GM12878 (cell line): Measurements from ENCODE around the gene TTC17. TPM values are rescaled to one million over a fixed set of nuclear protein-coding genes. Genes with fewer than 3 reads are reported as not detected.

Experiments
- ATAC-seq: fragments of 200-7000 bp; cut with Tn5 transposase; 3 replicates; pipeline ENCODE4 v1.9.1; 2020; ENCODE audit warnings: mild to moderate bottlenecking, moderate library complexity
- BruUV-seq: library from RNA; stranded (reverse); fragments of 400-500 nt; replicated peaks from 2 replicates; lab custom pipeline; 2021; lab: Mats Ljungman, UMichigan
- CTCF ChIA-PET: fragments of 300-600 bp; sonication (Branson Sonifier 250); formaldehyde crosslinking; extraction: SDS; loops from one replicate; lab custom pipeline; 2021; ENCODE audit warnings: inconsistent platforms; lab: Yijun Ruan, JAX
- POLR2A ChIA-PET: fragments of 350-600 bp; formaldehyde crosslinking; extraction: SDS; loops from one replicate; lab custom pipeline; 2021; ENCODE audit warnings: inconsistent platforms; lab: Charles Lee
- RAD21 ChIA-PET: fragments of 300-600 bp; sonication (Branson Sonifier 250); formaldehyde crosslinking; loops from one replicate; lab custom pipeline; 2023; ENCODE audit warnings: antibody characterized with exemption; ENCODE audit not compliant: unreplicated experiment; lab: Charles Lee
- SMC1A ChIA-PET: fragments of 300-600 bp; sonication (Branson Sonifier 250); formaldehyde crosslinking; loops from one replicate; lab custom pipeline; 2023; ENCODE audit not compliant: unreplicated experiment, uncharacterized antibody; lab: Charles Lee
- DNase-seq: peaks from one replicate; pipeline ENCODE4 v3.0.0-alpha.2; 2011; ENCODE audit warnings: low read depth, low spot score
- FAIRE-seq: peaks from 3 replicates; lab custom pipeline; 2011; peaks lifted over from hg19 to GRCh38; lab: Jason Lieb, UNC
- H2AFZ ChIP-seq: 2 replicates; pipeline ENCODE4 v1.6.0; 2011; ENCODE audit warnings: low read depth, low read length, control low read depth; ENCODE audit not compliant: control insufficient read depth
- H3K27ac ChIP-seq: 2 replicates; pipeline ENCODE4 v1.5.1; 2011; ENCODE audit warnings: control low read depth; ENCODE audit not compliant: control insufficient read depth, insufficient read depth
- H3K27me3 ChIP-seq, 2 experiments: replicated peaks in 1 of 2; 2 replicates each; pipeline versions ENCODE4 v1.6.0 to v1.6.1; 2011; ENCODE audit warnings: low read length in 1 of 2; ENCODE audit not compliant: control insufficient read depth in 2 of 2, insufficient read depth in 2 of 2
- H3K36me3 ChIP-seq, 2 experiments: 2 replicates each; pipeline ENCODE4 v1.5.1; 2011; ENCODE audit warnings: low read length in 1 of 2; ENCODE audit not compliant: control insufficient read depth in 2 of 2, insufficient read depth in 2 of 2
- H3K4me1 ChIP-seq: 2 replicates; pipeline ENCODE4 v1.6.1; 2011; ENCODE audit warnings: mild to moderate bottlenecking, low read length, moderate library complexity, mixed read lengths; ENCODE audit not compliant: control insufficient read depth, insufficient read depth
- H3K4me2 ChIP-seq: 2 replicates; pipeline ENCODE4 v1.6.0; 2011; ENCODE audit warnings: control low read depth; ENCODE audit not compliant: control insufficient read depth, insufficient read depth
- H3K4me3 ChIP-seq: fragments of 200-600 bp; sonication (generic); 2 replicates; pipeline ENCODE4 v1.5.1; 2016
- H3K79me2 ChIP-seq: 2 replicates; pipeline ENCODE4 v1.6.0; 2011; ENCODE audit warnings: low read length; ENCODE audit not compliant: control insufficient read depth, insufficient read depth
- H3K9ac ChIP-seq: 2 replicates; pipeline ENCODE4 v1.8.0; 2011; ENCODE audit warnings: low read length, control low read depth, mixed read lengths; ENCODE audit not compliant: control insufficient read depth, insufficient read depth
- H3K9me3 ChIP-seq: replicated peaks from 3 replicates; pipeline ENCODE4 v1.5.1; 2011; ENCODE audit warnings: mild to moderate bottlenecking, low read length; ENCODE audit not compliant: control insufficient read depth, insufficient read depth
- H4K20me1 ChIP-seq: 2 replicates; pipeline ENCODE4 v1.6.0; 2011; ENCODE audit not compliant: control insufficient read depth, insufficient read depth
- BCL11A ChIP-seq: IDR thresholded peaks from 2 replicates; pipeline ENCODE4 v1.6.1; 2011; ENCODE audit warnings: low read depth, low read length
- BCL3 ChIP-seq: IDR thresholded peaks from 2 replicates; pipeline ENCODE4 v1.6.1; 2011; ENCODE audit warnings: borderline replicate concordance, low read depth, mild to moderate bottlenecking, moderate library complexity, low read length; ENCODE audit not compliant: insufficient read depth, poor library complexity, severe bottlenecking
- E4F1 ChIP-seq: fragments of 450-650 bp; IDR thresholded peaks from 2 replicates; pipeline ENCODE4 v1.6.1; 2018; ENCODE audit warnings: borderline replicate concordance, mild to moderate bottlenecking; ENCODE audit not compliant: partially characterized antibody
- EP300 ChIP-seq, 2 experiments: fragments of 150-350 bp in 1 of 2; IDR thresholded peaks; 2 replicates each; pipeline ENCODE4 v1.6.1; 2011 to 2012; ENCODE audit warnings: low read depth in 2 of 2, low read length in 2 of 2, borderline replicate concordance in 1 of 2, improper control_type of control experiment in 1 of 2, inconsistent platforms in 1 of 2; ENCODE audit not compliant: control insufficient read depth in 1 of 2
- SIX5 ChIP-seq: IDR thresholded peaks from 2 replicates; pipeline ENCODE4 v1.6.1; 2011; ENCODE audit warnings: mild to moderate bottlenecking, low read depth, low read length, moderate library complexity; ENCODE audit not compliant: severe bottlenecking
- SREBF2 ChIP-seq: IDR thresholded peaks from 2 replicates; pipeline ENCODE4 v1.6.1; 2012; ENCODE audit warnings: mild to moderate bottlenecking, low read length
- ZNF622 ChIP-seq: fragments of 450-650 bp; IDR thresholded peaks from 2 replicates; pipeline ENCODE4 v1.6.1; 2017; ENCODE audit warnings: mild to moderate bottlenecking, inconsistent platforms
- ZNF687 ChIP-seq: fragments of 450-650 bp; IDR thresholded peaks from 2 replicates; pipeline ENCODE4 v1.6.1; 2017; ENCODE audit warnings: mild to moderate bottlenecking, moderate library complexity
- ZZZ3 ChIP-seq: IDR thresholded peaks from 2 replicates; pipeline ENCODE4 v1.6.1; 2011; ENCODE audit warnings: low read depth; ENCODE audit not compliant: control insufficient read depth, insufficient read length
- WGBS: methylation state at CpG from one replicate; pipeline ENCODE4 v1.1.6; 2016; ENCODE audit warnings: low lambda C conversion rate; ENCODE audit not compliant: insufficient replicate concordance, insufficient coverage; ENCODE audit errors: missing lambda C conversion rate; 5-methylcytosine and 5-hydroxymethylcytosine counted together
- in situ Hi-C: fragments of 300-500 bp; cut with MboI; formaldehyde crosslinking; loops from 9 replicates; pipeline ENCODE4 v1.14.3; 2018; ENCODE audit warnings: mixed read lengths
- intact Hi-C: fragments of 100-400 bp; cut with micrococcal nuclease; formaldehyde crosslinking; loops from one replicate; pipeline ENCODE4 v1.14.2; 2022; ENCODE audit not compliant: unreplicated experiment
- polyA plus RNA-seq, 11 experiments: library from polyadenylated mRNA; depleted of rRNA in 4 of 11; unstranded in 6 of 11; stranded (reverse) in 5 of 11; fragments of >200 nt; fragmentation: Nextera tagmentation in 4 of 11; fragmentation: Illumina TruSeq in 1 of 11; extraction: Ambion mirVana in 4 of 11; extraction: Trizol in 1 of 11; gene quantifications; 1 replicate in 1 of 11; 2 replicates in 10 of 11; pipeline versions ENCODE4 v1.2.1 to v1.2.3, GENCODE V29; 2011 to 2016; ENCODE audit warnings: inconsistent platforms in 2 of 11, missing spikeins in 2 of 11, low read depth in 1 of 11
- total RNA-seq, 4 experiments: library from RNA; depleted of rRNA in 3 of 4; stranded (reverse); fragments of >200 nt in 3 of 4; fragmentation: Illumina TruSeq in 1 of 4; extraction: Trizol in 1 of 4; gene quantifications; 2 replicates each; pipeline versions ENCODE4 v1.2.1 to v1.2.3, GENCODE V29; 2013 to 2021

The TTC17 gene
- total and polyA plus RNA-seq, 10 of the 15 experiments (the other 5 are each of a cell fraction or from before 2014, with no cell fraction given) = 15.9 to 116 (median 41.5) TPM

GRCh38 chr11:43459246-43459645 lies 100.5 kb downstream of the TTC17 start:
- ChIA-PET SMC1A (interaction anchor here (1.2 kb wide), 1 partner anchor 18 kb away, joined by 4 read pairs; no protein-coding TSS in a partner anchor), RAD21 (no interaction called here)

More at GRCh38 chr11:43459246-43459645, 100.5 kb downstream of the TTC17 start:
- no TSS peak for BruUV-seq
- Histone ChIP-seq H3K9me3 (no peaks in the 10 kb centered on the region), H3K4me1 (no peaks in the 10 kb centered on the region), H3K36me3 (peaks cover 2 to 20% of the 10 kb centered on the region in 2 experiments), H3K27me3 (no peaks in the 10 kb centered on the region), H2AFZ (no peak overlapping the region), H4K20me1 (no peaks in the 10 kb centered on the region), H3K9ac (no peak overlapping the region), H3K4me3 (no peak overlapping the region), H3K27ac (no peak overlapping the region), H3K79me2 (no peaks in the 10 kb centered on the region), H3K4me2 (no peak overlapping the region)
- ATAC-seq (no peak), DNase-seq (no peak), FAIRE-seq (no peak)
- intact Hi-C loops = no loop called here
- WGBS = 100% methylated on average over 1 of the region's 1 CpG
- ChIA-PET CTCF (interaction anchor here (0.9 to 1.1 kb wide), 2 partner anchors 10 to 23 kb away, joined by 3 read pairs; no protein-coding TSS in a partner anchor), POLR2A (interaction anchor here (1.0 kb wide), 1 partner anchor 10 kb away, joined by 3 read pairs; no protein-coding TSS in a partner anchor)
- in situ Hi-C loops = no loop called here
- TF ChIP-seq EP300 (IDR thresholded peaks at IDR 0.05; ENCODE audit: borderline replicate concordance in 1 of 2, control insufficient read depth in 1 of 2, low read depth in 2 of 2, low read length in 2 of 2) (no peak), ZZZ3 (no peak), ZNF687 (no peak), BCL3 (no peak), SIX5 (no peak), SREBF2 (no peak), ZNF622 (no peak), BCL11A (no peak), E4F1 (no peak)
